ENCODE results near the gene KIFAP3. TPM values are rescaled to one million over a fixed set of nuclear protein-coding genes. Genes with fewer than 3 reads are reported as not detected.
A peak's percentile ranks its signal among the peaks of the same experiment; 100 is the strongest.
"Not testable (repeated sequence)": the region's sequence is repeated elsewhere in the genome, so short reads cannot be mapped to it uniquely, and the experiment has no call there.

Gene KIFAP3
- total and polyA plus RNA-seq, 2 of the 8 experiments (the other 6 are each of a cell fraction or from before 2014, with no cell fraction given) = 1.3 to 3.2 TPM

DNA sequence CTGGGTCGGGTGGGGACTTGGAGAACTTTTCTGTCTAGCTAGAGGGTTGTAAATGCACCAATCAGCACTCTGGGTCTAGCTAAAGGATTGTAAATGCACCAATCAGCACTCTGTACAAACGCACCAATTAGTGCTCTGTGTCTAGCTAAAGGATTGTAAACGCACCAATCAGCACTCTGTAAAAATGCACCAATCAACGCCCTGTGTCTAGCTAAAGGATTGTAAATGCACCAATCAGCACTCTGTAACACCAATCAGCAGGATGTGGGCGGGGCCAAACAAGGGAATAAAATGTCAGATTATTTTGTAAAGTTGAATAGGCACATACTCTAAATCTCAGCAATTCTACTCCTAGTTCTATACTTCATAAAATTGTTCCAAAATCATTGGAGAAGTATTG, 2.5 kb upstream of the KIFAP3 start:
- POLR2A ChIA-PET (ENCODE audit: partially characterized antibody); H3K79me1 ChIP-seq (ENCODE audit: low read depth, low read length); H3K23me2 ChIP-seq (ENCODE audit: low read depth, low read length); H3K4me3 ChIP-seq (ENCODE audit: extremely low read depth in 1 of 4, insufficient read depth in 2 of 4, low read depth in 3 of 4, low read length in 4 of 4); H3K79me2 ChIP-seq (ENCODE audit: control insufficient read depth in 1 of 2, insufficient read depth in 2 of 2, low read length in 2 of 2); H2BK5ac ChIP-seq (ENCODE audit: low read depth, low read length); FAIRE-seq; H2AK5ac ChIP-seq (ENCODE audit: low read depth, low read length); H2BK12ac ChIP-seq (ENCODE audit: low read depth, low read length); H3K9me3 ChIP-seq (ENCODE audit: insufficient read depth in 2 of 2, low read depth in 1 of 2, low read length in 1 of 2); H3K4me1 ChIP-seq (replicated peaks in 1 of 4; ENCODE audit: control insufficient read depth in 3 of 4, insufficient read depth in 4 of 4, low read length in 3 of 4); H2BK20ac ChIP-seq (ENCODE audit: low read length); H4K8ac ChIP-seq (ENCODE audit: extremely low read depth, insufficient read depth, low read length); H3K18ac ChIP-seq (ENCODE audit: extremely low read depth, low read length); H3K23ac ChIP-seq (ENCODE audit: insufficient read length); H2BK120ac ChIP-seq (replicated peaks; ENCODE audit: low read depth, low read length); H3K14ac ChIP-seq (ENCODE audit: insufficient read length); H3K36me3 ChIP-seq (ENCODE audit: control insufficient read depth in 2 of 4, insufficient read depth in 4 of 4, low read length in 3 of 4); H2BK15ac ChIP-seq (ENCODE audit: low read length); H4K20me1 ChIP-seq (replicated peaks in 1 of 2; ENCODE audit: control insufficient read depth in 1 of 2, insufficient read depth in 2 of 2, low read length in 2 of 2); H3K4ac ChIP-seq (replicated peaks; ENCODE audit: insufficient read length, low read depth, low read length); H3K4me2 ChIP-seq (ENCODE audit: insufficient read depth in 1 of 2, low read depth in 2 of 2, low read length in 2 of 2); H3K56ac ChIP-seq (replicated peaks; ENCODE audit: insufficient read length, low read depth, low read length); H2AFZ ChIP-seq (ENCODE audit: low read length); H4K91ac ChIP-seq (replicated peaks; ENCODE audit: insufficient read length, low read length); H3K27me3 ChIP-seq (replicated peaks in 1 of 4; ENCODE audit: control insufficient read depth in 3 of 4, extremely low read depth in 1 of 4, insufficient read depth in 3 of 4, low read length in 3 of 4); DNase-seq (ENCODE audit: low read depth in 1 of 2, low spot score in 2 of 2); H4K5ac ChIP-seq (ENCODE audit: insufficient read length, low read depth, low read length); H3K9ac ChIP-seq (replicated peaks in 1 of 4; ENCODE audit: extremely low read depth in 1 of 4, low read depth in 3 of 4, low read length in 3 of 4); H3K27ac ChIP-seq (ENCODE audit: low read depth, low read length): not testable (repeated sequence)
- CTCF ChIA-PET (ENCODE audit: partially characterized antibody) = interaction anchor here (1.3 to 1.5 kb wide), 3 partner anchors 21 to 72 kb away, joined by 3 to 5 read pairs (median 4); no protein-coding TSS in a partner anchor
- TF ChIP-seq SP1 (IDR thresholded peaks at IDR 0.05; ENCODE audit: low read depth, low read length) = 0 out of 2 replicates have a peak, but pooled peaks have one; percentile 39
- WGBS, 2 experiments (ENCODE audit: extremely low coverage in 1 of 2, insufficient coverage in 1 of 2, insufficient read length in 1 of 2, insufficient replicate concordance in 2 of 2, low coverage in 1 of 2, low lambda C conversion rate in 2 of 2, missing lambda C conversion rate in 1 of 2) = 66% methylated on average over 5 of the region's 5 CpGs; no CpG with 5 or more reads in 1 of the 2 experiments

All from H1 (cell line).